ENCODE results near the gene PPP2R5A.
"Not testable (repeated sequence)": the region's sequence is repeated elsewhere in the genome, so short reads cannot be mapped to it uniquely, and the experiment has no call there.

PPP2R5A gene

DNA sequence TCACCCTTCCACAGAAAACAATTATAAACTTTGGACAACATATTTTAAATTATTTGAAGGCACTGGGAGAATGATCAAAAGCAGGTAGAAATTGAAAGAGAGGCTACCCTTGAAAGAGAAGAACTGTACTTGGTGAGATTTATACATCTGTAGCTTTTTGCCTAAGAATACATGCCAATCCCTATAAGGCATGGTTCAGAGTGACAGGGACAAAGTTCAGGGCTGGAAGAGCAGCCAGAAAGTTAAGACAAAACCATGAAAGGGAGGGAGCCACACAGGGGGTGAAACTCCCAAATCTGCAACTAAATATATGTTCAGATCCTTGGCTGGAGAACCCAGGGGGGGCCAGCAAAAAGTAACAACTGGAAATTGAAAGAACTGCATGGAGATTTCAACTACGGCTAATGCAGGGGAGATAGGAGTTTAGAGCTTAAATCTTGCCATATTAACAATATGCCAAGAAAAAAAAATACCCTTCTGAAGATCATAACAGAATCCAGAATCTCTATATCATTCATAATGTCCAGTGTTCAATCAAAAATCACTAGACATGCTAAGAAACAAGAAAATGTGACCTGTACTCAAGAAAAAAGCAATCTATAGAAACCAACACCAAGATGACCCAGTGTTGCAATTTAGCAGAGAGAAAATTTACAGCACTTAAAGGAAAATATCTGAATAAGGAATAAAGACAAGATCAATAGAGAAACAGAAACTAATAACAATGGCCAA is 103.9 kb downstream of the PPP2R5A start:
- H3K4me1 Mint-ChIP-seq: no peaks in the 10 kb centered on the region
- H3K4me3 Mint-ChIP-seq: no peak overlapping the region
- TF ChIP-seq, protein P1, sequence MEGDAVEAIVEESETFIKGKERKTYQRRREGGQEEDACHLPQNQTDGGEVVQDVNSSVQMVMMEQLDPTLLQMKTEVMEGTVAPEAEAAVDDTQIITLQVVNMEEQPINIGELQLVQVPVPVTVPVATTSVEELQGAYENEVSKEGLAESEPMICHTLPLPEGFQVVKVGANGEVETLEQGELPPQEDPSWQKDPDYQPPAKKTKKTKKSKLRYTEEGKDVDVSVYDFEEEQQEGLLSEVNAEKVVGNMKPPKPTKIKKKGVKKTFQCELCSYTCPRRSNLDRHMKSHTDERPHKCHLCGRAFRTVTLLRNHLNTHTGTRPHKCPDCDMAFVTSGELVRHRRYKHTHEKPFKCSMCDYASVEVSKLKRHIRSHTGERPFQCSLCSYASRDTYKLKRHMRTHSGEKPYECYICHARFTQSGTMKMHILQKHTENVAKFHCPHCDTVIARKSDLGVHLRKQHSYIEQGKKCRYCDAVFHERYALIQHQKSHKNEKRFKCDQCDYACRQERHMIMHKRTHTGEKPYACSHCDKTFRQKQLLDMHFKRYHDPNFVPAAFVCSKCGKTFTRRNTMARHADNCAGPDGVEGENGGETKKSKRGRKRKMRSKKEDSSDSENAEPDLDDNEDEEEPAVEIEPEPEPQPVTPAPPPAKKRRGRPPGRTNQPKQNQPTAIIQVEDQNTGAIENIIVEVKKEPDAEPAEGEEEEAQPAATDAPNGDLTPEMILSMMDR (IDR thresholded peaks at IDR 0.05; ENCODE audit: unreplicated experiment in 3 of 3): no peak
- H3K27ac Mint-ChIP-seq: no peak overlapping the region
- peaks cover 34% of the 10 kb centered on the region for H3K9me3 Mint-ChIP-seq
- peaks cover 89% of the 10 kb centered on the region for H3K36me3 Mint-ChIP-seq (ENCODE audit: low read depth)
- H3K27me3 Mint-ChIP-seq (ENCODE audit: low read depth): no peaks in the 10 kb centered on the region

DNA sequence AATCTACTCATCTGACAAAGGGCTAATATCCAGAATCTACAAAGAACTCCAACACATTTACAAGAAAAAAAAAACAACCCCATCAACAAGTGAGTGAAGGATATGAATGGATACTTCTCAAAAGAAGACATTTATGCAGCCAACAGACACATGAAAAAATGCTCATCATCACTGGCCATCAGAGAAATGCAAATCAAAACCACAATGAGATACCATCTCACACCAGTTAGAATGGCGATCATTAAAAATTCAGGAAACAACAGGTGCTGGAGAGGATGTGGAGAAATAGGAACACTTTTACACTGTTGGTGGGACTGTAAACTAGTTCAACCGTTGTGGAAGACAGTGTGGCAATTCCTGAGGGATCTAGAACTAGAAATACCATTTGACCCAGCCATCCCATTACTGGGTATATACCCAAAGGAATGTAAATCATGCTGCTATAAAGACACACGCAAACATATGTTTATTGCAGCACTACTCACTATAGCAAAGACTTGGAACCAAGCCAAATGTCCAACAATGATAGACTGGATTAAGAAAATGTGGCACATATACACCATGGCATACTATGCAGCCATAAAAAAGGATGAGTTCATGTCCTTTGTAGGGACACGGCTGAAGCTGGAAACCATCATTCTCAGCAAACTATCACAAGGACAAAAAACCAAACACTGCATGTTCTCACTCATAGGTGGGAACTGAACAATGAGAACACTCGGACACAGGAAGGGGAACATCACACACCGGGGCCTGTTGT is 110.6 kb downstream of the PPP2R5A start:
- peaks cover 83% of the 10 kb centered on the region for H3K36me3 Mint-ChIP-seq (ENCODE audit: low read depth)
- H3K4me3 Mint-ChIP-seq; H3K4me1 Mint-ChIP-seq; H3K27me3 Mint-ChIP-seq (ENCODE audit: low read depth); H3K27ac Mint-ChIP-seq: not testable (repeated sequence)
- H3K9me3 Mint-ChIP-seq: peaks cover 47% of the 10 kb centered on the region

GRCh38 chr1:212396638-212397037 is 111.4 kb downstream of the PPP2R5A start:
- H3K36me3 Mint-ChIP-seq (ENCODE audit: low read depth): peaks cover 75% of the 10 kb centered on the region
- H3K4me1 Mint-ChIP-seq: no peaks in the 10 kb centered on the region
- peaks cover 42% of the 10 kb centered on the region for H3K9me3 Mint-ChIP-seq
- no peak overlapping the region for H3K27ac Mint-ChIP-seq
- no peak overlapping the region for H3K4me3 Mint-ChIP-seq
- TF ChIP-seq, protein P1 (IDR thresholded peaks at IDR 0.05; ENCODE audit: unreplicated experiment in 3 of 3): no peak
- no peaks in the 10 kb centered on the region for H3K27me3 Mint-ChIP-seq (ENCODE audit: low read depth)

GRCh38 chr1:212397171-212397570 is 112.0 kb downstream of the PPP2R5A start:
- H3K4me1 Mint-ChIP-seq: no peaks in the 10 kb centered on the region
- no peak overlapping the region for H3K27ac Mint-ChIP-seq
- H3K36me3 Mint-ChIP-seq (ENCODE audit: low read depth): peaks cover 74% of the 10 kb centered on the region
- TF ChIP-seq, protein P1 (IDR thresholded peaks at IDR 0.05; ENCODE audit: unreplicated experiment in 3 of 3): no peak
- no peak overlapping the region for H3K4me3 Mint-ChIP-seq
- H3K27me3 Mint-ChIP-seq (ENCODE audit: low read depth): no peaks in the 10 kb centered on the region
- H3K9me3 Mint-ChIP-seq: peaks cover 38% of the 10 kb centered on the region

DNA sequence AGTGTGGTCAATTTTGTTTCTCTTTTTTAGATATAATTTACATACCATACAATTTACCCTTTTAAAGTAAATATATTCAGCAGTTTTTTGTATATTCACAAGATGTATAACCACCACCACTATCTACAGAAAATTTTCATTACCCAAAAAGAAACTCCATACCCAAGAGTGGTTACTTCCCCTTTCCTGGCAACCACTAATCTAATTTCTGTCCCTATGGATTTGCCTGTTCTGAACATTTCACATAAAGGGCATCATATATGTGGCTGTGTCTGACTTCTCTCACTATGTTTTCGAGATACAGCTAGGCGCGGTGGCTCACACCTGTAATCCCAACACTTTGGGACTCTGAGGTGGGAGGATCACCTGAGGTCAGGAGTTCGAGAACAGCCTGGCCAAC is 115.8 kb downstream of the PPP2R5A start:
- Mint-ChIP-seq H3K36me3 (ENCODE audit: low read depth) (peaks cover 82% of the 10 kb centered on the region), H3K27ac (no peak overlapping the region)
- TF ChIP-seq, protein P1 (IDR thresholded peaks at IDR 0.05; ENCODE audit: unreplicated experiment in 3 of 3): no peak

GRCh38 chr1:212401838-212402582 is 116.8 kb downstream of the PPP2R5A start:
- H3K9me3 Mint-ChIP-seq: peaks cover 13% of the 10 kb centered on the region

More for the DNA sequence above, 115.8 kb downstream of the PPP2R5A start:
- H3K9me3 Mint-ChIP-seq: peaks cover 22% of the 10 kb centered on the region
- no peak overlapping the region for H3K4me3 Mint-ChIP-seq
- no peaks in the 10 kb centered on the region for H3K4me1 Mint-ChIP-seq
- no peaks in the 10 kb centered on the region for H3K27me3 Mint-ChIP-seq (ENCODE audit: low read depth)

More at GRCh38 chr1:212401838-212402582, 116.8 kb downstream of the PPP2R5A start:
- H3K4me3 Mint-ChIP-seq: no peak overlapping the region
- no peaks in the 10 kb centered on the region for H3K4me1 Mint-ChIP-seq
- no peak overlapping the region for H3K27ac Mint-ChIP-seq
- TF ChIP-seq, protein P1 (IDR thresholded peaks at IDR 0.05; ENCODE audit: unreplicated experiment in 3 of 3): no peak
- no peaks in the 10 kb centered on the region for H3K27me3 Mint-ChIP-seq (ENCODE audit: low read depth)
- peaks cover 82% of the 10 kb centered on the region for H3K36me3 Mint-ChIP-seq (ENCODE audit: low read depth)
